HT1080 (cell line): ENCODE data around the gene CHAT. TPM values are rescaled to one million over a fixed set of nuclear protein-coding genes. Genes with fewer than 3 reads are reported as not detected.
"Not testable (repeated sequence)": the region's sequence is repeated elsewhere in the genome, so short reads cannot be mapped to it uniquely, and the experiment has no call there.

Experiments
- DNase-seq: peaks from one replicate; pipeline ENCODE4 v3.0.0-alpha.2; 2015; ENCODE audit warnings: low read depth
- total RNA-seq: library from RNA; depleted of rRNA; stranded (reverse); fragments of >200 nt; shearing (Covaris generic); gene quantifications from 2 replicates; pipeline ENCODE4 v1.2.3, GENCODE V29; 2014

CHAT gene
- total RNA-seq, 1 experiment from 2014 or later: not detected

DNA sequence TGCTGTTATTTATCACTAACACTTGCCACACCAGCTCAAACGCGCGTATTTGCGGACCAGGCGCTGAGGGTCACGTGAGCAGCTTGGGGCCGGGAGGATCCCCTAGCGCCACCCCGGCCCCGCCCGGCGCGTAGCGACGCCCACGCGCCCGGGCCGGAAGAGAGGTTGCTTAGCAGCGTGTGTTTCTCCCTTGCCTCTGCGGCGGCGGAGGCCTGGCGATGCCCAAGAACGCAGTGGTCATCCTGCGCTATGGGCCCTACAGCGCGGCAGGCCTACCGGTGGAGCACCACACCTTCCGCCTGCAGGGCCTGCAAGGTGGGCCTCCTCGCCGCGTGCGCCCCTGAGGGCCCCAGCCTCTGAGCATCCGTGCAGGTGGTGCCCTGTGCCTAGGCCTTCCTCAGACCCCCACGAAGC lies 65.7 kb downstream of the CHAT start, which contains the start of gene C10orf53:
C10orf53 (plus strand) TSS at position 172 of the 414 bp plus-strand sequence; CDS start at position 219, 47 bp downstream.
- DNase-seq: no peak

DNA sequence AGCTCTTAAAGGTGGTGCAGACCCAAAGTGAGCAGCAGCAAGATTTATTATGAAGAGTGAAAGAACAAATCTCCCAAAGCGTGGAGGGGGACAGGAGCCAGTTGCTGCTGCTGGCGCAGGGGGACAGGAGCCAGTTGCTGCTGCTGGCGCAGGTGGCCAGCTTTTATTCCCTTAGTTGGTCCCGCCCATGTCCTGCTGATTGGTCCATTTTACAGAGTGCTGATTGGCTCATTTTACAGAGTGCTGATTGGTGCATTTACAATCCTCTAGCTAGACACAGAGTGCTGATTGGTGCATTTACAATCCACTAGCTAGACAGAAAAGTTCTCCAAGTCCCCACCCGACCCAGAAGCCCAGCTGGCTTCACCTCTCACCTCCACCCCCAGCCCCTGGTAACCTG lies 68.6 kb downstream of the CHAT start:
- not testable (repeated sequence) for DNase-seq

DNA sequence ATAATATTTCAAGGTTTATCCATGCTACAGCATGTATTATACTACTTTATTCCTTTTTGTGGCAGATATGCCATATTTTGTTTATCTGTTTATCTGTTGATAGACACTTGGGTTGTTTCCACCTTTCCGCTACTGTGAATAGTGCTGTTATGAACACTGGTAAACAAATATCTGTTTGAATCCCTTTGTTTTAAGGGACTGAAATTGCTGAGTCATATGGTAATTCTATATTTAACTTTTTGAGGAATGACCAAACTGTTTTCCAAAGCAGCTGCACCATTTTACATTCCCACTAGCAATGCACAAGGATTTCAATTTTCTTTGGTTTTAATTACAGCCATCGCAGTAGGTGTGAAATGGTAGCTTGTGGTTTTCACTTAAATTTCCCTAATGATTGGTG lies 69.0 kb downstream of the CHAT start:
- no peak for DNase-seq

DNA sequence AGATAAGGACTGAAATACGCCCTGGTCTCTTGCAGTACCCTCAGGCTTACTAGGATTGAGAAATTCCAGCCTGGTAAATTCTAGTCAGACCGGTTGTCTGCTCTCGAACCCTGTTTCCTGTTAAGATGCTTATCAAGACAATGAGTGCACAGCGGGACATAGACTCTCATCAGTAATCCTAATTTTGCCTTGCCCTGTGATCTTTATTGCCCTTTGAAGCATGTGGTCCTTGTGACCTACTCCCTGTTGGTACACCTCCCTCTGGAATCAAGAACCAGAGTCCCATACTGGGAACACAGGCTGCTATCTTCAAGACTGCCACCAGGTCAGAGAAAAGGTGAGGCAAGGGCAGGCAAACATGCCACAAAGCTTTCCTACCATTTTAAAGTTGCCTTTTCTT lies 72.8 kb downstream of the CHAT start:
- DNase-seq: no peak

DNA sequence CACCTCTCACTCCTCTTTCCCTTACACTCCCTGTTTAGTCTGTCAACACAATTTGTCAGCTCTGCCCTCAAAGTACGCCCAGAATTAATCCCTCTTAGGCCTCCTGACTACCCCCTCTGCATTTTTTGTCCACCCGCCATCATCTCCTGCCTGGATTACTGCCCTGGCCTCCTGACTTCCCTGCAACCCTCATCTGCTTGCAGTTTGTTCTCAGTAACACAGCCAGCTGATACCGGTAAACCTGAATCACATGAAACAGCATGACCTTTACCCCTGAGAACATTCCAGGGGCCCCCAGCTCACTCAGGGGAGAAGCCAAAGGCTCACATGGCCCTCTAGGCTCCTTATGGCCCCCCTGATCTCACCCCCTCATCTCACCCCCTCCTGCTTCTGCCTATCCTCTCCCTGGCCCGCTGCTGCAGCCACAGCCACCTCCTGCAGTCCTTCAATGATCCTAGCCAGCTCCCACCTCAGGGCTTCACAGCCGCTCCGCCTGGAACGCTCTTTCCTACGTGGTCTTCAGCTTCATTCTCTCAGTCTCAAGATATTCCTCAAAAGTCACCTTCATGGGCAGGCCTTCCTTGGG lies 74.5 kb downstream of the CHAT start:
- DNase-seq: no peak

DNA sequence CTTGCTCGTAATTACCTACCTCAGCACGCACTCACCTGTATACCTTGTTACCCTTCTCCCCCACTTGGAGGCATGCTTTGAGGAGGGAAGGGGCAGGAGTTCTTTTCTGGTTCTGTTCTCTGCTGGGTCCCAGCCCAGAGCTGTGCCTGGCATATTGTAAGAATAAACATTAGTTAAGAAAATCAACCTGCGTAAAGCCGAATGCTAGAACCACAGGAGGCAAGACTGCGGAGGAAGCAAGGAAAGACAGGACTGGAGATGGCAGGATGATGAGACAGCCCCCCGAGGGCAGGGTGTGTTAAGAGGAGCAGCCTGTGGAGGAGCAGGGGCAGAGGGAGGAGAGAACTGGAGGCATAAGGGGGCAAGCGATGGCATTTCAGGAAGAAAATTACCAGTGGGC lies 75.1 kb downstream of the CHAT start:
- no peak for DNase-seq

DNA sequence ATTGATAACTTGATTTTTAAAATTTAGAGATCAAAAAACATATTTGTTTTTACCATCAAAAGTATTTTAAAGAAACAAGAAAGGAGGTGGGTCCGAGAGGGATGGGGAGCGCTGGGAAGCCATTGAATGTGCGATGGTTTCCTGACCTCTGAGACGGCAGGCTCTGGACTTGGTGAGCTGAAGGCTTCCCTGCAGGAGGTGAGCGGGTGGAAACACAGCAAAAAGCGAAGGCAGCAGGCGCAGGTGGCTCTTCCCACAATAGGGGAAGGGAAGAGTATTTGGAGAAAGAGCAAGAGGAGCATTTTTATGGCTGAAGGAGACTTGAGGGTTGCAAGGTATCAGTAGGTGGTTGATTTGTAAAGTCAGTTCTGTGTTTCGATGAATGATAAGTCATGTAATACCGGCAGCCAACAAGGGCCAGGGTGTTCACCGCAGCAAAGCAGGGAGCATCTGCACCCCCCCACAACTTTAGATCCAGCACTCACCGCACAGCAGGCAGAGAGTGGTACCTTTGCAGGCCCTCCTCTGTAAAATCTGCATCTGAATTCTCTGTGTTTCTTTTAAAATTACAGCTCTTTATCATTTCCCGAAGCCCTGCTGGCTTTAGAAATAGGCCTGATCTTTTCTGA lies 76.2 kb downstream of the CHAT start:
- no peak for DNase-seq

DNA sequence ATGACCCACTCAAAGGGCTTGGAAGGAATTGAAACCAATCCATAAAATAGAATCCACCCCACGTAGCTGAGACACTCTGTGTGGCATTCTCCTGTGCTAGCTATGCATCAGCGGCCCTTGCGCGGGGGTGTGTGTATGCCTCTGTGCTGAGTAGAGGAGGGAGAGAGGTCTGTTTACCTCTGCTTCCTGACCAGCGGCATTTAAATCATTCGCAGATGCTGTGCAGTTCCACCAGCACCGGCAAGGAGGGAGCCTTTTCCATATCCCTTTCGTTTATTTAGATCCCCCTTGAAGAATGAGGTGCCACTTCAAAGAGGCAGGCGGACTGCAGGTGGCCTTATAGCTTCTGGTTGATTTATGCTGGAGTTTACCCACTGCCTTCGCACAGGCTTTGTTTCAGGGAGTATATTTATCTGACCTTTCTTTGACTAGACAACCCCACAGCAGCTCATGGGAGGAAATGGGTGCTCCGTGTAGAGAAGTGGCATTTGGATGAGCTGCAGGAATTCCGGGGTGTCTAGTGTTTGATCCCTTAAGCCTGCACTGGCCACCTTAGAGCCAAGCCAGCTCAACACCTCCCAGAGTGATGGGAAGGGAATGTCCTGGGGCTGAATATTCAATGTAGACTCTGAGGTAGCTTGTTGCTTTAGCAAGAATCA lies 77.0 kb downstream of the CHAT start:
- no peak for DNase-seq

DNA sequence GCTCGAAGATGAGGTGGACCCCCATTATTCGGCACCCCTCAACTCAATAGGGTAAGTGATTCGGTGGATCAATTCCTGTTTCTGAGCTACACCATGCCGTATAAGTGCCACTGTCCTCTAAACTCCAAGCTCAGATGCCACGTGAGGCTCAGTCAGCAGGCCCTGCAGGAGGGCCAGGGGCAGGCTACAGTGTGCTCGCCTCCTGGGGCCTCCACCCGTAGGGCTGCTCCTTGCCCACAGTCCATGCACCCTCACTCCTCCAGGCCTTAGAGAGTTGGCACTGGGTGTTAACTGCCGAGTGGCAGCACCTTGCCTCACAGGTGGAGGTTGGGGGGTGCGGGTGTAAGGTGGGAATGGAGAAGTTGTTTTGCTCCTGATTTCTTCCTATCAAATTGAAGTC lies 77.8 kb downstream of the CHAT start:
- no peak for DNase-seq

DNA sequence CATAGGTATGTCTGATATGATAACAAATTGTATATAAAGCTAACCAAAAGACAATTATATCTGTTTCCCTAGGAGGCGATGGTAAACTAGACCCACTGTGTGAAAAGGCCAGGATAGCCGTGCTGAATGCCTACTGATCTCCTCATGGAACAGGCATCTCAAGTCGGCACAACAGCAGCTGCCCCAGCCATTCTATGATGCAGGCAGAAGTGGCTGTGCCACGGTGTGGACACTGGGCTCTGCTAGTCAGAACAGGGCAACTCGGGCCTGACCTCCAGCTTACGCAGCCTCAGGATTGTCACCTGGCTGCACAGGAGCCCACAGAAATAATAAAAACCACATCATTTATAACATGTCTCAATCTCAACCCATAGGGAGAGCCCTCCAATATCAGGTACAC lies 80.6 kb downstream of the CHAT start:
- no peak for DNase-seq

DNA sequence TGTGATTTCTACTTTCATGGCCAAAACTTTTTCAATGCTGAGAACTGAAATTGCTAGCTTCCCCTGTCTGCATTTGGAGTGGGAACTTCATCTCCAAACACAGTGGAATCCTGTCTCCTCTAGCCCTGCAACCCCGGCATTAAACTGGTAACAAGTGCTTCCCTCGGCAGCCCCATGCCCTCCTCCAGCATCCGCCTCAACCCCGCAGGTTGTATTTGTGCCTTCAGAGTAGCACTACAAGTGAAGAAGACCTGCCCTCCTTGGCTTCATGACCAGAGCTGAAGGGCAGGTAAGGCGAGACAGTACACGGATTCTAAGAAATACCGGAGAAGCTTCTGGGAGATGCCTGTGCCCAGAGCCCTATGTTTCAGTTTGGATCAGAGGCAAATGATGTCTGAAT lies 82.5 kb downstream of the CHAT start:
- DNase-seq: no peak

DNA sequence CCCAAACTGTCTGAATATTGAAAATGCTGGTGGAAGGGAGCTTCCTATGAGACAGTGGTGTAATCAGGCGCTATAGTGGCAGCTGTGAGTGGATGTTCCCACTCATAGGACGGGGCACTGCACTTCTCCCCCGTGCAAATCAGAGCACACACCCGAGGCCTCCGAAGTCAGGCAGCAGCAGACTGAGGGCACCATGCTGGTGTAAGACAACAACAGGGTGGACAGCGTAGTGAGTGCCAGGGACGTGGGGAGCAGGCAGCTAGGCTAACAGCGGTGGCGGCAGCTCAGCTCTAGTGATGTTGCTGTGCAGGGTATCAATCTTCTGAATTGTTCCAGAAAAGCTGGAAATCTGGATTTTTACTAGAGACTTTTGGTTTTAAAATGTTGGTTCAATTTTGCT lies 84.8 kb downstream of the CHAT start:
- DNase-seq: no peak

DNA sequence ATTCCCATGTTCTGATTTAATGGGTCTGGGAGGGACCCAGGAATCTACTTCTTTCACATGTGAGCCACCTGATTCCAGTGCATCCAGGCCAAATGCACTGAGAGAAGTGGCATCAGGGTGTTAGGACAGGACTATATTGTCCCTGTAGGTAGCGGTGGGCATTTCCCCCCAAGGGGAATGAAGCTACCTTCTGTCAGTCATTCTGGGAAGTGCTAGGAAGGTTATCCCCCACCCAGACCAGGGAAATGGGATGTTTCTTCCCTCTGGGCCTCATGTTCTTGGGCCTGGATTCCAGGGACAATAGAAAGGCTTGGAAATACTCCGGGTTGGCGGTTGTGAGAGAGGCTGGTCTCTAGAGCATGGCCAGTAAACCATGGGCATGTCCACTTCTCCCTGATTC lies 86.4 kb downstream of the CHAT start:
- DNase-seq: no peak

DNA sequence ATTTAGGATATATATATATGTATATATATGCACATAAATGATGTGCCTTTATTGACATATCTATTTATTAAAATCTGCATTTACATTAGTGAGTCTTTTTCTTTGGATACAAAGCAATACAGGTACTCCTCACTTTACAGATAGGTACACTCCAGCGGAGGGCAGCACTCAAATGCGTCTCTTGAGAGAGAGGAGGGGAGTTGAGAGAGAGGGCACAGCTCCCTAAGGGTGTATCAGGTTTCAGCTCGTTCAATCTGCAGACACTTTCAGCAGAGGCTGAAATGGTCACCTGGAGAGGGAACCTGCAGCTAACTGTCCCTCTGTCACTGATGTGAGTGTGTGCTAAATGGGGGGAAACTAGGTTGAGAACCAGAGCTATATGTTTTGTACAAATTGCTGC lies 87.2 kb downstream of the CHAT start:
- no peak for DNase-seq

DNA sequence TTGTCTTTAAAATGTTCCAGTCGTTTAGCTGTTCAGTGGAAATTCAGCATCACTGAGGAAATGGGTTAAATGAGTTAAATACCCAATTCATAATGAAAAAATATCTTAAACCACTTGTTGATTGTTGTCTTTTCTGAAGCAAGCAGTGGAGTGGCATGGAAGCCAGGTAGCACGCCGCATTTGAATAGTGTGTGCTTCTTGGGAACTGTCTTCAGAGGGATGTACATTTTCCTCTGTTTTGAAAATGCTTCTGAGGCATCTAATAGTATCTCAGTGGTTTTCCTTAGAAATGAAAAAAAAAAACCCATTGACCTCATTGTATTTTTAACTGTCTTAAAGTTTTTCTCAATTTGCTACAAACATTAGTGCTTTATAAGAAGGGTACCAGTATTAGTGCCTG lies 93.7 kb downstream of the CHAT start:
- DNase-seq: no peak

DNA sequence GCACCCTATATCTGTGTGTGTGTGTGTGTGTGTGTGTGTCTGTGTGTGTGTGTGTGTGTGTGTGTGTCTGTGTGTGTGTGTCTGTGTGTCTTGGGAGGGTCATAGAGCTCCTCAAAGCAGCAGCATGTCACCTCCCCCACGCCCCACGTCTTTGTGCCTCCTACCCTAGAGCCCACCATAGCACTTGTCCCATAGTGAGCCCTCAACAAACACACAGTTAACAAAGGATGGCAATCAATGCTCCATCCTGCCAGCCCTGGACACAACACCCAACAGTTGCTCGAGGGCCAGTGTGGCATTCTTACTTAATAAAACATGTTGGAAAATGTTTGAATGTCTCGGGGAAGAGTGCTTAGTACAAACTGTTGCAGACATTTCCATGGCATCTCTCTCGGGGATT lies 96.1 kb downstream of the CHAT start:
- DNase-seq: no peak

DNA sequence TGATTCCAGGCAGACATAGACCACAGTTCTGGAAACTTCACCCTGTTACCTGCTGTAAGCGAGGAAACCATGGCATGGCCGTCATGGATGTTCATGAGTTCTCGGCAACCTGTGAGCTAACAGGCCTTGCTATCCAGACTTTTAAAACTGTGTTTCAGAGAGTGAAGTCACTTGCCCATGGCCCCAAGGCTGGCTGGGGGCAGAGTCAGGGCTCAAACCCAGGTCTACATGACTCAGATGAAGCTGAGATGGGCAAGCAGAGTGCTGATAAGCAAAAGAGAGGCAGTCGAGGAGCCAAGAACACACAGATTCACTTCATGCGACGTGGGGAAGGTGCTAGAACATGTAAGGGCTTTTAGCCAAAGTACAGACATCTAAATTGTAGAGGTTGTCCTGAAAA lies 97.1 kb downstream of the CHAT start:
- DNase-seq: no peak

DNA sequence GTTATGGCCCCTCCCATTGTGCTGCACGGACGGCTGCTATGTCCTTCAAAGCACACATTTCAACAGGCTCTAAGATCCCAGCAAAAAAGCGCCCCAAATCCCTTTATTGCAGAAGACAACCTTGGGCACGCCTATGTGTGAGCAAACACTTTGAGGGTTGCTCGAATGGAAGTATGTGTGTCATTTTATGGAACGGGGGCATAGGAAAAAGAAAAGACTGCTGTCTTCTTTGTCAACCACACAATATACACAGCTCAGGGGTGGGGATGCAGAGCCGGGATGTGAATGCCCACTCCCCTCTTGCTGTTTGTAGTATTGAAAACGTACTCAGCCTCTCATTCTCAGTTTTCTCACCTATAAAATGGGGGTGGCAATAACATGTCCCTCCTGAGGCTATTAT lies 97.6 kb downstream of the CHAT start:
- DNase-seq: no peak

DNA sequence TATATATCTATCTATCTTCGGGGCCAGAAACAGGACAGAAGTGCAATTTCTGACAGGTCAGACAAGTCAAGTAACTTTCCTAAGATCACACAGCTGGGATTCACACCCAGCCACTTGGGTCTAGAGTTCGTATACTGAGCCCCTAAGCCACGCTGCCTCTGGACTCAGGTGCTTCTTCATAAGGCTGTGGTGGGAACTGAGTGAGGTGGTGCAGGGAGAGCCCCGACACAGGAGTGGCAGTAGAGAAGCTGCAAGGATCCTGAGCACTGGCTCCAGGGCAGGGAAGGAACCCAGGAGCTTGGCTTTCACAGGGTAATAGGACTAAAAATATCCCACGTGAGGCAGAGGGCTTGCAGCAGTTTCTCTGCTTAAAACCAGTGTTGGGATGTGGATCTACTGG lies 99.4 kb downstream of the CHAT start:
- DNase-seq: no peak
